D721Med (cell line): ENCODE measurements around the gene RGS4.

ENCODE experiments used
- DNase-seq: peaks from one replicate; pipeline ENCODE4 v3.0.0; 2011; ENCODE audit warnings: low spot score; ENCODE audit not compliant: insufficient read length
- FAIRE-seq: peaks from 2 replicates; lab custom pipeline; 2011; peaks lifted over from hg19 to GRCh38; lab: Jason Lieb, UNC
- TF ChIP-seq, protein P1 (sequence below): IDR thresholded peaks from 2 replicates; pipeline ENCODE4 v1.5.1; 2012; ENCODE audit warnings: mild to moderate bottlenecking, control low read depth; ENCODE audit not compliant: insufficient read depth; ENCODE audit errors: missing control alignments

Gene RGS4

DNA sequence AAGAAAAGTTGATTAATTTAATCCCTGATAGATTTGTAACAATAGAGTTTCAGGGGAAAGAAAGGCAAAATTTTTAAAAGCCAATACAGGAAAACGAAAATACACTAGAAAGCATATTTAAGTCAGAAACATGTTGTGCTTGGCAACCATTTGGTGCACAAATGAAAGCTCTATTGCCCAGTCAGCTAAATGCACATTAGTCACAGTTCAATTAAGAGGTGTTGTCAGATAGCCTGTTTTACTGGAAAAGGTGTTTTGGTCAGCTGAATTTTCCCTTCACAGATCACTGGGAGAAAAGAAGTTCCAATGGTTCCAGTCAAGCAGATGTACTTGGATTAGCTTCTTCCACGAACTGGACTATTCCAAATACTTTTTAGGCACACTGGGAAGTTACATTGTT is 25.4 kb downstream of the RGS4 start:
- DNase-seq: no peak
- peak; percentile 16 for FAIRE-seq
- TF ChIP-seq, protein P1, sequence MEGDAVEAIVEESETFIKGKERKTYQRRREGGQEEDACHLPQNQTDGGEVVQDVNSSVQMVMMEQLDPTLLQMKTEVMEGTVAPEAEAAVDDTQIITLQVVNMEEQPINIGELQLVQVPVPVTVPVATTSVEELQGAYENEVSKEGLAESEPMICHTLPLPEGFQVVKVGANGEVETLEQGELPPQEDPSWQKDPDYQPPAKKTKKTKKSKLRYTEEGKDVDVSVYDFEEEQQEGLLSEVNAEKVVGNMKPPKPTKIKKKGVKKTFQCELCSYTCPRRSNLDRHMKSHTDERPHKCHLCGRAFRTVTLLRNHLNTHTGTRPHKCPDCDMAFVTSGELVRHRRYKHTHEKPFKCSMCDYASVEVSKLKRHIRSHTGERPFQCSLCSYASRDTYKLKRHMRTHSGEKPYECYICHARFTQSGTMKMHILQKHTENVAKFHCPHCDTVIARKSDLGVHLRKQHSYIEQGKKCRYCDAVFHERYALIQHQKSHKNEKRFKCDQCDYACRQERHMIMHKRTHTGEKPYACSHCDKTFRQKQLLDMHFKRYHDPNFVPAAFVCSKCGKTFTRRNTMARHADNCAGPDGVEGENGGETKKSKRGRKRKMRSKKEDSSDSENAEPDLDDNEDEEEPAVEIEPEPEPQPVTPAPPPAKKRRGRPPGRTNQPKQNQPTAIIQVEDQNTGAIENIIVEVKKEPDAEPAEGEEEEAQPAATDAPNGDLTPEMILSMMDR: no peak

DNA sequence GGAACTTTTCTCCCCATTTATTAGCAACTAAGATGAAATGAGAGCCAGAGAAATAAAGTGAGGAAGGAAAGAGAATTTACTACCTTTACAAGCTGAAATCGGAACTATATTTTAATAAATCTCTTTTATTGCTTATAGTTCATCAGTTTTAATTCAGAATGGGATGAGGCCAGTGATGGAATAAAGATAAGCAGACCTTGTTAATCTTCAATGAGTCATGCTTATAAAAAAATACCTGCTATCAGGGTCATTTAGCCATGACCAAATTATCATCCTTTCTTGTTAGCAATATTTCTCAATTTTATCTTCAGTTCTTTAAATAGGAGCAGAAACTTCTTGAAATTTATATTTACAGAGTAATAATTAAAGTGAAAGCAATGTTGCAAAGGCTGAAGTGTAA is 26.1 kb downstream of the RGS4 start:
- TF ChIP-seq, protein P1: no peak
- FAIRE-seq (no peak), DNase-seq (no peak)

DNA sequence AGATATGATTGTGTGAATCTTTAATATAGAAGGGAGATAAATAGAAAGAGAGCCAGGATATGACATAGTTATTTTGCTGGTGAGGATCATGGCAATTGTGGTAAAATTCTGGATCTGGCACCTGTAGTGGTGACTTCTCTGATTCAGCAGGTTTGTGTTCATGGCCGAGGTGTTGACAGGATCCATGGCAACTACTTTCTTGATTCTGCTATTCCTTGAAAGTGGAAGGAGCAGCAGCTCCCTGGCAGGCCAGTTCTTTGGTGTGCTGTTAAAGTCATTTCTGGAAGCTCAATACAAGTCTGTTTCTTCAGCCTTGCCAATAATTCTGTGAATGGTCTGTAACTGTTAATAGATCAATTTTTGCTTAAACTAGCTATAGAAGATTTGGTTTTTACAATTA is 33.4 kb downstream of the RGS4 start:
- TF ChIP-seq, protein P1: no peak
- FAIRE-seq: no peak
- no peak for DNase-seq

DNA sequence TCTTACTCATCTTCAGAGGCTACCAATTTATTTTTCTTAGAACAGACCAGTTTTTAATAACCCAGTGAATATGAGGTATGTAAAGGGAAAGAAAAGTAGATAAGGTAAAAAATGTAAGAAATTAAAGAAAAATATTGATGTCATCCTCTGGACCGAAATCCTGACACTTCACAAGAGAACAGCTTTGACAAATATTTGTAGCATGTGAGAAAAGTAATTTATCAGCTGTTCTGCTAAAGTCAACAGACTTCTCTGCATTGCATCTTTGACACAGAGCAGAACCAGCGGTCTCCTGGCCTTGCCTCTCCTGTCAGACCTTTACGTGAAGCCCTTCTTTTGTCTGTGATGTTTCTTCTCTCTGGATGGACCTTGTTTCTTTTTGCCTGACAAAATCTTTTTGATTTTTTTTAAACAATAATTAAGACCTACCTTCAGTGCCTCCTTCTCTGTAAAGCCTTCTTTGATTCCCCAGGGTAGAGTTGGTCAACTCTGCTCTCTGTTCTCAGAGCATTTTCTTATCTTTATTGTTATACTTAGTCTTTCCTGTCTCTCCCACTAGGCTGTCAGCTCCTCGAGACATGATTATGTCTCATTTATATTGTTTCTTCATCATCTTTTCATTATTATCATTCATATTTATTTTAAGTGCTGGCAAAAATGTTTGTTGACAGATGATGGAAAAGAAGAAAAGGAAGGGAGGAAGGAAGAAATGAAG is 35.4 kb downstream of the RGS4 start:
- DNase-seq (no peak), FAIRE-seq (no peak)
- TF ChIP-seq, protein P1: no peak

DNA sequence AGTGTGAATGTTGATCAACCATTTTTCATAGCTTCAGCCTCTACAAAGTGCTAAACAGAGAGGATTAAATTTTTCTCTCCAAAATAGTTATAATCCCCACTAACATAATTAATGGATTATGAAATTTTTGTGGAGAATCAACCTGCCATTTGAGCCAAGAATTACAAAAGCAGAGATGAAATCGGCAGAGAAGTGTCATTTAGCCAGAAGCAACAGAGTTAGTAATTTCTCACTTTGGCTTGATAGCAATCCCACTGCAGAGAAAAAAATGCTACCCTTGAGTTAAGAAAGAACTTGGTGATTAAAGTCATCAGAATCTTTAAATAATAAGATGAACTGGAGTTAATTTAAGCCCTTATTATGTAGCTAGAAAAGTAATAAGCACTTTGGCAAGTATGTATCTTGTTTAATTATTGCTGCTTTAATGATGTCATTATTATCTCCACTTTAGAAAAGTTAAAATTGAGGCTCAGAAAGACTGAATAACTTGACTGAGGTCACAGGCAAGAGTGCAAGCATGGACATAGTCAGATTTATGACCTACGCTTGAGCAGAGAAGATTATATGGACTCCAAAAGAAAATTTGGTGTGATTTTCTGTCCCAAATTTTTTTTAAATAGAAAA is 37.3 kb downstream of the RGS4 start:
- TF ChIP-seq, protein P1: no peak
- FAIRE-seq (peak; percentile 88), DNase-seq (no peak)

DNA sequence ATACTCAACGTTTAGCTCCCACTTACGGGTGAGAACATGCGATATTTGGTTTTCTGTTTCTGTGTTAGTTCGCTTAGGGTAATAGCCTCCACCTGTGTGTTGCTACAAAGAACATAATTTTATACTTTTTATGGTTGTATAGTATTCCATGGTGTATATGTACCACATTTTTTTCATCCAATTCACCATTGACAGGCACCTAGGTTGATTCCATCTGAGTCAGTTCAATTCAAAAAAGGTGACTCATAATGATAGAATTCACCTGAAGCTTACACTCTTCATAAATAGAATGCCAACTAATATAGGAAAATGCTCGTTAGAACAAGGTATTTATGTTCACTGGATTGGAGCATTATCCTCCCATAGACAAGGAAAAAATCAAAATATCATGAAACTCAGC is 38.5 kb downstream of the RGS4 start:
- no peak for FAIRE-seq
- DNase-seq: no peak
- TF ChIP-seq, protein P1: no peak

DNA sequence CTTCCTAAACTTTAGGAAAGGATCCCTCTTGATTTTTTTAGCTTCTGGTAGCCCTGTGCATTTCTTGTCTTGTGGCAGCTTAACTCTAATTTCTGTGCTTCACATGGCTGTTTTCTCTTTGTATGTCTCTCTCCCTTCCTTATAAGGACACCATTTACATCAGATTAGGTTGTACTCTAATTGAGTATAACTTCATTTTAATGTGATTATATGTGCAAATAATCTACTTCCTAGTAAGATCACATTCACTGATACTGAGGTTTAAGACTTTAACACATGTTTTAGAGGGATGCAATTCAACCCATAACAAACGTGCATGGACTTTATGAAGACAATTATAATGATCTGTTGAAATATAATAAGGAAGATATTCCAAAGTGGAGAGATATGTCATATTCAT is 46.7 kb downstream of the RGS4 start:
- FAIRE-seq: peak; percentile 94
- TF ChIP-seq, protein P1: no peak
- no peak for DNase-seq
